ENCODE data around the gene CNOT6. TPM values are rescaled to one million over a fixed set of nuclear protein-coding genes. Genes with fewer than 3 reads are reported as not detected.

CNOT6 gene
- total RNA-seq, 1 donor from 2014 or later: 55.7 TPM

DNA sequence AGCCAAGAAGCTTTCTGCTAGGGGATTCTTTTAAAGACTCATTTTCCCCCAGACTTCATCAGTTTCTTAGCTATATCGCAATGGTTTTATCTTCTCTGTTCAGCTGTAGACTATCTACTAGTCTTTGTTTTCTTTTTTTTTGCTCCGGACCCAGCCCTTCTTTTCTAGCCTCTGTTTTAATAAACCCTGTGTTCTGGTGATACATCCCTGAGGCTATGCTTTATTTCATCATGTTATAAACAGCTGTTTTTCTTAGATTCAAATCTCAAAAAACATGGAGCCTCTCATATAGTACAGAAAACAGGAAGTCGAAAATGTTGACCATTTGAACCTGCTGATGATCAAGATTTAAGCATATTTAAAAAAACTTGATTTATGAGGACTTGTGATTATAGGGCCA lies 59.4 kb downstream of the CNOT6 start:
- DNase-seq (ENCODE audit: extremely low spot score, unreplicated experiment): no peak
- Mint-ChIP-seq H3K27me3 (no peaks in the 10 kb centered on the region), H3K9me3 (no peaks in the 10 kb centered on the region), H3K4me1 (ENCODE audit: unreplicated experiment) (peaks cover 15% of the 10 kb centered on the region), H3K27ac (no peak overlapping the region), H3K36me3 (peaks cover 25% of the 10 kb centered on the region), H3K4me3 (no peak overlapping the region)
- TF ChIP-seq, protein P1, sequence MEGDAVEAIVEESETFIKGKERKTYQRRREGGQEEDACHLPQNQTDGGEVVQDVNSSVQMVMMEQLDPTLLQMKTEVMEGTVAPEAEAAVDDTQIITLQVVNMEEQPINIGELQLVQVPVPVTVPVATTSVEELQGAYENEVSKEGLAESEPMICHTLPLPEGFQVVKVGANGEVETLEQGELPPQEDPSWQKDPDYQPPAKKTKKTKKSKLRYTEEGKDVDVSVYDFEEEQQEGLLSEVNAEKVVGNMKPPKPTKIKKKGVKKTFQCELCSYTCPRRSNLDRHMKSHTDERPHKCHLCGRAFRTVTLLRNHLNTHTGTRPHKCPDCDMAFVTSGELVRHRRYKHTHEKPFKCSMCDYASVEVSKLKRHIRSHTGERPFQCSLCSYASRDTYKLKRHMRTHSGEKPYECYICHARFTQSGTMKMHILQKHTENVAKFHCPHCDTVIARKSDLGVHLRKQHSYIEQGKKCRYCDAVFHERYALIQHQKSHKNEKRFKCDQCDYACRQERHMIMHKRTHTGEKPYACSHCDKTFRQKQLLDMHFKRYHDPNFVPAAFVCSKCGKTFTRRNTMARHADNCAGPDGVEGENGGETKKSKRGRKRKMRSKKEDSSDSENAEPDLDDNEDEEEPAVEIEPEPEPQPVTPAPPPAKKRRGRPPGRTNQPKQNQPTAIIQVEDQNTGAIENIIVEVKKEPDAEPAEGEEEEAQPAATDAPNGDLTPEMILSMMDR (conservative IDR thresholded peaks at IDR 0.05): no peak

DNA sequence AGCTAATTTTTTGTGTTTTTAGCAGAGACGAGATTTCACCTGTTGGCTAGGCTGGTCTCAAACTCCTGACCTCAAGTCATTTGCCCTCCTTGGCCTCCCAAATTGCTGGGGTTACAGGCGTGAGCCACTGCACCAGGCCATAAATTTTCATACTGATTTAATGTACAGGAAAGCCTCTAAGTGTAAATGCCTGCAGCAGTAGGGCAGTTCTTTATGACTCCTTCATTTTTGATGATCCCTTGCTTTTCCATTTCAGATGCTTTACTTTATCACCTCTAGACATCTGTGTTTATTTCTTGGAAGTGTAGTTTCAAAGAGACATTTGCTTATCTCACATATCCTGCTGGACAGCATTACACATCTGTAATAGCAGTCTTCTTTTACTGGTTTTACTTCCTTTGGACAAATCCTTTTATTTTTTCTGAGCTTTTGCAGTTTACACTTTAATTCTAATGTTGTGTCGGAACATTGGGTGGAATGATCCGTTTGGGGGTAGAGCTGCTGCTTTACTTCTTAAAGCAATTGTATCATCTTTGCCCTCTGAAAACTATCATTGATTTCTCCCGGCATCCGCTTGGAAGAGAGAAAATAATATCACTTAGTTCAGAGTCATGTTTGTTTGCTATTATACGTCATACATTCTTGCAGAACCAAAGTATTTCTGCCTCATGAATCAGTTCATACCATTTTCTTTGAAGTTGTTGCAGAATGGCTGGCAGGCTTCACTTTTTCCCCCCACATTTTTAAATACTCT lies 61.2 kb downstream of the CNOT6 start:
- DNase-seq (ENCODE audit: extremely low spot score, unreplicated experiment): no peak
- Mint-ChIP-seq H3K4me3 (no peak overlapping the region), H3K4me1 (ENCODE audit: unreplicated experiment) (peaks cover 11% of the 10 kb centered on the region), H3K27ac (peak overlapping the region; percentile 27), H3K36me3 (peaks cover 36% of the 10 kb centered on the region), H3K27me3 (no peaks in the 10 kb centered on the region), H3K9me3 (no peaks in the 10 kb centered on the region)
- TF ChIP-seq, protein P1 (conservative IDR thresholded peaks at IDR 0.05): no peak

GRCh38 chr5:180557217-180557809 lies 63.1 kb downstream of the CNOT6 start:
- Mint-ChIP-seq H3K4me3 (no peak overlapping the region), H3K27ac (no peak overlapping the region), H3K4me1 (ENCODE audit: unreplicated experiment) (peaks cover 11% of the 10 kb centered on the region), H3K27me3 (no peaks in the 10 kb centered on the region), H3K36me3 (peaks cover 45% of the 10 kb centered on the region), H3K9me3 (no peaks in the 10 kb centered on the region)
- DNase-seq (ENCODE audit: extremely low spot score, unreplicated experiment): no peak
- TF ChIP-seq, protein P1 (conservative IDR thresholded peaks at IDR 0.05): no peak

DNA sequence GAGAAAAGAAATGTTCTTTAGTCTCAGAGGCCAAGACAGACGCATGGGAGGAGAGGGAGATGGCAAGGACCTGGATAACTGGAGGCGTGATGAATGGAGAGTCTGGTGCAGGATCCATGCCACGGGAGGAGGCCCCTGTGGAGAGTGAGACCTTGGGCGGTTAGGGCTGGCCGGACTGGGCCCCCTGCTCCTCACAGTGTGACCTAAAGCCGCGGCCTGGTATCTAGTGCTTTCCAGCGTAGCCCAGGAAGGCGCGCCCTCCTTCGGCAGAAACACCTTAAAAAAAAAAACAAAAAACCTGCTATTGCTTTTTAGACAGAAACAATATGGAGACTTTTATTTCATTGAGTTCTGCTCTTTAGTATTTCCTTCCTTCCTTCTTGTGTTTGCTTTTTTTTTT lies 64.1 kb downstream of the CNOT6 start:
- Mint-ChIP-seq H3K9me3 (no peaks in the 10 kb centered on the region), H3K4me1 (ENCODE audit: unreplicated experiment) (peaks cover 11% of the 10 kb centered on the region), H3K27ac (no peak overlapping the region), H3K27me3 (no peaks in the 10 kb centered on the region), H3K4me3 (no peak overlapping the region), H3K36me3 (peaks cover 45% of the 10 kb centered on the region)
- DNase-seq (ENCODE audit: extremely low spot score, unreplicated experiment): no peak
- TF ChIP-seq, protein P1 (conservative IDR thresholded peaks at IDR 0.05): no peak

GRCh38 chr5:180563994-180564393 lies 69.8 kb downstream of the CNOT6 start:
- no peaks in the 10 kb centered on the region for H3K9me3 Mint-ChIP-seq
- no peak overlapping the region for H3K4me3 Mint-ChIP-seq
- peaks cover 52% of the 10 kb centered on the region for H3K36me3 Mint-ChIP-seq
- H3K27ac Mint-ChIP-seq: no peak overlapping the region
- H3K4me1 Mint-ChIP-seq (ENCODE audit: unreplicated experiment): no peaks in the 10 kb centered on the region
- DNase-seq (ENCODE audit: extremely low spot score, unreplicated experiment): no peak
- TF ChIP-seq, protein P1 (conservative IDR thresholded peaks at IDR 0.05): no peak
- no peaks in the 10 kb centered on the region for H3K27me3 Mint-ChIP-seq

All from type B pancreatic cell (in vitro differentiated cells).